Measurements from ENCODE around the gene C2CD4A.

Gene C2CD4A

DNA sequence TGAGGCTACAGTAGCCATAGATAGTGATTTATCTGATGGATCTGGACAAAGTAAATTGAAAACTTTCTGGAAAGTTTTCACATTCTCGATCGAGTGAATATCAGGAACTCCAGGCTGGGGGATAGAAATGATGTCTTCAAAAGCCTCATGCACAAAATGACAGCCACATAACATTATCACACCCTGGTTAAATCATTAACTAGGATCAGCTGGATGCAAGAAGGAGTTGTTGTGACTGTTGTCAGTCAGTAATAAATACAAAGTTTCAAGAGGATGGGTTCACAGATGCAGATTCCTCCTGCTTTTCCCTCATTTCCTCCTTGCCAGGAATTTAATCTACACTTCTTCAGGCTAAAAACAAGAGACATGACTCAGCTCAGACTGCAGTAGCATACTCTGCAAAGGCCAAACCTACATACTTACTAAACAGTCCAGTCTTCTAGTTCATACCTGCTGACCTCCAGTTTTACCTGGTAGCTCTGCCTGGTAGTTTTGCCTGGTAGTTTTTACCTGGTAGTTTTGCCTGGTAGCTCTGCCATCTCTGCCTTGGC lies 40.9 kb downstream of the C2CD4A start:
- no peak overlapping the region for H2AFZ ChIP-seq (ENCODE audit: low read length)
- no peaks in the 10 kb centered on the region for H3K27me3 ChIP-seq (replicated peaks; ENCODE audit: insufficient read depth, low read length)
- DNase-seq: no peak

DNA sequence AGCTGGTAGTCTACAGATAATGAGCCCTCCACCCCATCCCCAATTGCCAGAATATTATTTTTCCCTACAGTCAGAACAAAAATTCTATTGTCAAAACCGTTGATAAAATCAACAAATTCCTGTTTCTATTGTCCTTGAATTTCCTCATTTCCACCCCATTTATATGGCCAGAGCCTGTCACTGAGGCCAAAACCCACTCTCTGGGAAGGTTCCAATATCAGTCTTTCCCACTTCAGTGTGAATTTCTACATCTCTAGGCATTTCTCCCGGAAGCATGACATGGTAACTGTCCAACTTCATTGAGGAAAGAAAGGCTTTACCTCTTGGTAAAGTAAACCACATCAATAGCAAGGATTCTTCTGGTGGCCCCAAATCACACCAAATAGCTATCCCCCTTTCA lies 41.6 kb downstream of the C2CD4A start:
- no peaks in the 10 kb centered on the region for H4K20me1 ChIP-seq (ENCODE audit: insufficient read depth, low read length)
- no peaks in the 10 kb centered on the region for H3K79me2 ChIP-seq (ENCODE audit: low read length)
- H3K9me2 ChIP-seq (replicated peaks; ENCODE audit: insufficient read depth, low read length): no peaks in the 10 kb centered on the region
- H3K9ac ChIP-seq (ENCODE audit: low read length): no peak overlapping the region
- no peak for DNase-seq
- no peaks in the 10 kb centered on the region; the same call in 1 of the 2 replicates for H3F3A ChIP-seq (ENCODE audit: insufficient read depth, low read length)
- H3K4me1 ChIP-seq (ENCODE audit: low read length): peaks cover 10% of the 10 kb centered on the region; the same call in 1 of the 2 replicates
- TF ChIP-seq EZH2 (optimal IDR thresholded peaks at IDR 0.05; ENCODE audit: low read depth, low read length) (no peak), EZH2phosphoT487 (IDR thresholded peaks at IDR 0.05; ENCODE audit: low read length) (no peak)
- TF ChIP-seq, protein P1, sequence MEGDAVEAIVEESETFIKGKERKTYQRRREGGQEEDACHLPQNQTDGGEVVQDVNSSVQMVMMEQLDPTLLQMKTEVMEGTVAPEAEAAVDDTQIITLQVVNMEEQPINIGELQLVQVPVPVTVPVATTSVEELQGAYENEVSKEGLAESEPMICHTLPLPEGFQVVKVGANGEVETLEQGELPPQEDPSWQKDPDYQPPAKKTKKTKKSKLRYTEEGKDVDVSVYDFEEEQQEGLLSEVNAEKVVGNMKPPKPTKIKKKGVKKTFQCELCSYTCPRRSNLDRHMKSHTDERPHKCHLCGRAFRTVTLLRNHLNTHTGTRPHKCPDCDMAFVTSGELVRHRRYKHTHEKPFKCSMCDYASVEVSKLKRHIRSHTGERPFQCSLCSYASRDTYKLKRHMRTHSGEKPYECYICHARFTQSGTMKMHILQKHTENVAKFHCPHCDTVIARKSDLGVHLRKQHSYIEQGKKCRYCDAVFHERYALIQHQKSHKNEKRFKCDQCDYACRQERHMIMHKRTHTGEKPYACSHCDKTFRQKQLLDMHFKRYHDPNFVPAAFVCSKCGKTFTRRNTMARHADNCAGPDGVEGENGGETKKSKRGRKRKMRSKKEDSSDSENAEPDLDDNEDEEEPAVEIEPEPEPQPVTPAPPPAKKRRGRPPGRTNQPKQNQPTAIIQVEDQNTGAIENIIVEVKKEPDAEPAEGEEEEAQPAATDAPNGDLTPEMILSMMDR (IDR thresholded peaks at IDR 0.05; ENCODE audit: low read length): no peak
- no peak overlapping the region for H3K4me3 ChIP-seq (ENCODE audit: low read length)
- no peak overlapping the region for H2AFZ ChIP-seq (ENCODE audit: low read length)
- no peak overlapping the region for H3K4me2 ChIP-seq (ENCODE audit: low read depth, low read length)
- no peaks in the 10 kb centered on the region for H3K36me3 ChIP-seq (replicated peaks; ENCODE audit: insufficient read depth, low read length)
- no peaks in the 10 kb centered on the region for H3K9me3 ChIP-seq (replicated peaks; ENCODE audit: insufficient read depth, low read length)
- no peaks in the 10 kb centered on the region for H3K27me3 ChIP-seq (replicated peaks; ENCODE audit: insufficient read depth, low read length)
- no peak overlapping the region for H3K27ac ChIP-seq (ENCODE audit: low read length)

More for the DNA sequence above, 40.9 kb downstream of the C2CD4A start:
- H3K4me3 ChIP-seq (ENCODE audit: low read length): no peak overlapping the region
- H3K9ac ChIP-seq (ENCODE audit: low read length): no peak overlapping the region
- H4K20me1 ChIP-seq (ENCODE audit: insufficient read depth, low read length): no peaks in the 10 kb centered on the region
- H3K4me1 ChIP-seq (ENCODE audit: low read length): peaks cover 10% of the 10 kb centered on the region; the same call in 1 of the 2 replicates
- TF ChIP-seq EZH2 (optimal IDR thresholded peaks at IDR 0.05; ENCODE audit: low read depth, low read length) (no peak), EZH2phosphoT487 (IDR thresholded peaks at IDR 0.05; ENCODE audit: low read length) (no peak)
- TF ChIP-seq, protein P1 (IDR thresholded peaks at IDR 0.05; ENCODE audit: low read length): no peak
- no peaks in the 10 kb centered on the region for H3K9me2 ChIP-seq (replicated peaks; ENCODE audit: insufficient read depth, low read length)
- H3K79me2 ChIP-seq (ENCODE audit: low read length): no peaks in the 10 kb centered on the region
- H3K27ac ChIP-seq (ENCODE audit: low read length): no peak overlapping the region
- no peaks in the 10 kb centered on the region for H3K9me3 ChIP-seq (replicated peaks; ENCODE audit: insufficient read depth, low read length)
- no peak overlapping the region for H3K4me2 ChIP-seq (ENCODE audit: low read depth, low read length)
- H3F3A ChIP-seq (ENCODE audit: insufficient read depth, low read length): no peaks in the 10 kb centered on the region; the same call in 1 of the 2 replicates
- H3K36me3 ChIP-seq (replicated peaks; ENCODE audit: insufficient read depth, low read length): no peaks in the 10 kb centered on the region

DNA sequence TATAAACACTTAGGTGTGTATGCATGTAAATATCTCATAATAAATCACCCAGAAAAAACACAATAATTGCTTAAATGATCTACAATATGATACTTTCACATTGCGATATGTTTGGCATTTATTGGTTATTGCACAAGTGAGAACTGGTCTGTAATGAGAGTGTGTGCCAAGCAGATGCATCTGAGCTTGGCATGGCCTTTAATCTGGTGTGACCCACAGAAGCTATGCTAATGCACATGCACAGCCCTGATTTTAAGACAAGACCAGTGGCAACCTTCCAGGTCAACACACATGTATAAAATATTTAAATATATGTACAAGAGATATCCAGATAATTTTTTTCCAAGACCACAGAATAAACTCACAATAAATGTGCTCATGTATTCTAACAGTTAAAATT lies 42.7 kb downstream of the C2CD4A start:
- H3F3A ChIP-seq (ENCODE audit: insufficient read depth, low read length): no peaks in the 10 kb centered on the region; the same call in 1 of the 2 replicates
- H3K4me2 ChIP-seq (ENCODE audit: low read depth, low read length): no peak overlapping the region
- no peak overlapping the region for H3K4me3 ChIP-seq (ENCODE audit: low read length)
- no peaks in the 10 kb centered on the region for H4K20me1 ChIP-seq (ENCODE audit: insufficient read depth, low read length)
- no peak overlapping the region for H2AFZ ChIP-seq (ENCODE audit: low read length)
- no peak for DNase-seq
- H3K27ac ChIP-seq (ENCODE audit: low read length): no peak overlapping the region
- no peak overlapping the region for H3K9ac ChIP-seq (ENCODE audit: low read length)
- H3K9me3 ChIP-seq (replicated peaks; ENCODE audit: insufficient read depth, low read length): no peaks in the 10 kb centered on the region
- H3K27me3 ChIP-seq (replicated peaks; ENCODE audit: insufficient read depth, low read length): no peaks in the 10 kb centered on the region
- no peaks in the 10 kb centered on the region for H3K9me2 ChIP-seq (replicated peaks; ENCODE audit: insufficient read depth, low read length)
- no peaks in the 10 kb centered on the region for H3K36me3 ChIP-seq (replicated peaks; ENCODE audit: insufficient read depth, low read length)
- no peaks in the 10 kb centered on the region for H3K79me2 ChIP-seq (ENCODE audit: low read length)
- TF ChIP-seq, protein P1 (IDR thresholded peaks at IDR 0.05; ENCODE audit: low read length): no peak
- no peak for TF ChIP-seq EZH2phosphoT487 (IDR thresholded peaks at IDR 0.05; ENCODE audit: low read length)
- no peak for TF ChIP-seq EZH2 (optimal IDR thresholded peaks at IDR 0.05; ENCODE audit: low read depth, low read length)
- H3K4me1 ChIP-seq (ENCODE audit: low read length): peaks cover 7% of the 10 kb centered on the region; the same call in 1 of the 2 replicates

All from MM.1S (cell line).